BLaER1 (cell line): ENCODE data around the gene CCL2.

Source experiments
- H3K27ac ChIP-seq: shearing (Covaris generic); formaldehyde crosslinking; 2 replicates; pipeline ENCODE4 v1.8.1; 2022
- H3K27me3 ChIP-seq: shearing (Covaris generic); formaldehyde crosslinking; 2 replicates; pipeline ENCODE4 v1.8.1; 2022
- H3K36me3 ChIP-seq: shearing (Covaris generic); formaldehyde crosslinking; 2 replicates; pipeline ENCODE4 v1.8.1; 2022
- H3K4me1 ChIP-seq: shearing (Covaris generic); formaldehyde crosslinking; 2 replicates; pipeline ENCODE4 v1.8.1; 2022
- H3K4me2 ChIP-seq: shearing (Covaris generic); formaldehyde crosslinking; 2 replicates; pipeline ENCODE4 v1.8.1; 2022
- H3K4me3 ChIP-seq: shearing (Covaris generic); formaldehyde crosslinking; 2 replicates; pipeline ENCODE4 v1.8.1; 2022
- H3K9ac ChIP-seq: shearing (Covaris generic); formaldehyde crosslinking; 2 replicates; pipeline ENCODE4 v1.8.1; 2022
- H3K9me3 ChIP-seq: shearing (Covaris generic); formaldehyde crosslinking; 2 replicates; pipeline ENCODE4 v1.8.1; 2022
- H4K20me1 ChIP-seq: shearing (Covaris generic); formaldehyde crosslinking; 2 replicates; pipeline ENCODE4 v1.8.1; 2022
- Cebpa-rat ChIP-seq: shearing (Covaris generic); IDR thresholded peaks from 2 replicates; pipeline ENCODE4 v1.8.1; 2022

Gene CCL2

DNA sequence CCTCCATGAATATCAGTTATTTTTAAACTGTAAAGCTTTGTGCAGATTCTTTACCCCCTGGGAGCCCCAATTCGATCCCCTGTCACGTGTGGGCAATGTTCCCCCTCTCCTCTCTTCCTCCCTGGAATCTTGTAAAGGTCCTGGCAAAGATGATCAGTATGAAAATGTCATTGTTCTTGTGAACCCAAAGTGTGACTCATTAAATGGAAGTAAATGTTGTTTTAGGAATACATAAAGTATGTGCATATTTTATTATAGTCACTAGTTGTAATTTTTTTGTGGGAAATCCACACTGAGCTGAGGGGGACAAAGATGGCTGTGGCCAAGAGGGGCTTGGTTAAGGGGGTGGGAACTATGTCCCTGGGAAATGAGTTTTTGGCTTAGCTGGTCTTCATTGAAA lies 32.8 kb downstream of the CCL2 start:
- H3K4me1 ChIP-seq, result no peaks in the 10 kb centered on the region
- H3K4me2 ChIP-seq, result no peak overlapping the region
- H3K36me3 ChIP-seq, result no peaks in the 10 kb centered on the region
- no peak overlapping the region for H3K27ac ChIP-seq
- no peaks in the 10 kb centered on the region for H4K20me1 ChIP-seq
- H3K9me3 ChIP-seq, result no peaks in the 10 kb centered on the region
- no peak overlapping the region for H3K9ac ChIP-seq
- H3K4me3 ChIP-seq, result no peak overlapping the region
- no peak for TF ChIP-seq Cebpa-rat
- no peaks in the 10 kb centered on the region for H3K27me3 ChIP-seq

GRCh38 chr17:34290586-34290985 lies 35.5 kb downstream of the CCL2 start:
- Histone ChIP-seq H3K36me3 (no peaks in the 10 kb centered on the region), H3K4me3 (no peak overlapping the region), H3K4me2 (no peak overlapping the region), H3K9me3 (no peaks in the 10 kb centered on the region), H4K20me1 (no peaks in the 10 kb centered on the region), H3K27ac (no peak overlapping the region), H3K9ac (no peak overlapping the region), H3K4me1 (no peaks in the 10 kb centered on the region), H3K27me3 (no peaks in the 10 kb centered on the region)
- TF ChIP-seq Cebpa-rat, result no peak

- no peak overlapping the region for H3K27ac ChIP-seq
- H3K36me3 ChIP-seq, result no peaks in the 10 kb centered on the region
- no peaks in the 10 kb centered on the region for H3K27me3 ChIP-seq
- H3K9ac ChIP-seq, result no peak overlapping the region
- no peak for TF ChIP-seq Cebpa-rat
- no peak overlapping the region for H3K4me3 ChIP-seq
- H3K4me2 ChIP-seq, result no peak overlapping the region
- H4K20me1 ChIP-seq, result no peaks in the 10 kb centered on the region
- no peaks in the 10 kb centered on the region for H3K9me3 ChIP-seq
- no peaks in the 10 kb centered on the region for H3K4me1 ChIP-seq
Observed at GRCh38 chr17:34291721-34292348, 36.8 kb downstream of the CCL2 start.

DNA sequence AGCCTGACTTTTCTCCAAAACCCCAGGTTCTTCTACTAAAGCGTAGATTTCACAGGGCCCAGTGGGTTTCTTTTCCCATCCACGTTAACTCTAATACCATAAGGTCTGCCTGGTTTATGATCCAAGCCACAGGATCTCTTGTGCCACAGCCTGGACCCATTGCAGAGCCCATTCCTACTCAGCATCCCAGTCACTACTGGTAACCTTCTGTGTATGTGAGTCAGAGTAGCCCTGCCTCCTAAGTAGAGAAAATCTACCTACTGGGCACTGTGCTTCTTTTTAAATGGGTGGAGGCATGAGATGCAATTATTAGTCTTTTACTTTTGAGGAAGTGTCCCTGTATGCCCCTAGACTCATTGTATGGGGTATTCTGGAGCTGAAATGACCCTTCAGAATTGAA lies 43.9 kb downstream of the CCL2 start:
- H3K9me3 ChIP-seq, result no peaks in the 10 kb centered on the region
- no peak for TF ChIP-seq Cebpa-rat
- no peaks in the 10 kb centered on the region for H4K20me1 ChIP-seq
- H3K4me1 ChIP-seq, result peaks cover 4% of the 10 kb centered on the region; the same call in 1 of the 2 replicates
- H3K27ac ChIP-seq, result no peak overlapping the region
- no peak overlapping the region for H3K9ac ChIP-seq
- H3K4me3 ChIP-seq, result no peak overlapping the region
- H3K27me3 ChIP-seq, result no peaks in the 10 kb centered on the region
- H3K4me2 ChIP-seq, result no peak overlapping the region
- no peaks in the 10 kb centered on the region for H3K36me3 ChIP-seq

GRCh38 chr17:34299956-34300577 lies 45.0 kb downstream of the CCL2 start:
- Histone ChIP-seq H3K27ac (no peak overlapping the region), H3K9ac (no peak overlapping the region), H3K4me2 (no peak overlapping the region), H3K4me1 (peaks cover 4% of the 10 kb centered on the region; the same call in 1 of the 2 replicates), H3K36me3 (no peaks in the 10 kb centered on the region), H4K20me1 (no peaks in the 10 kb centered on the region), H3K9me3 (no peaks in the 10 kb centered on the region), H3K27me3 (no peaks in the 10 kb centered on the region), H3K4me3 (no peak overlapping the region)
- no peak for TF ChIP-seq Cebpa-rat

DNA sequence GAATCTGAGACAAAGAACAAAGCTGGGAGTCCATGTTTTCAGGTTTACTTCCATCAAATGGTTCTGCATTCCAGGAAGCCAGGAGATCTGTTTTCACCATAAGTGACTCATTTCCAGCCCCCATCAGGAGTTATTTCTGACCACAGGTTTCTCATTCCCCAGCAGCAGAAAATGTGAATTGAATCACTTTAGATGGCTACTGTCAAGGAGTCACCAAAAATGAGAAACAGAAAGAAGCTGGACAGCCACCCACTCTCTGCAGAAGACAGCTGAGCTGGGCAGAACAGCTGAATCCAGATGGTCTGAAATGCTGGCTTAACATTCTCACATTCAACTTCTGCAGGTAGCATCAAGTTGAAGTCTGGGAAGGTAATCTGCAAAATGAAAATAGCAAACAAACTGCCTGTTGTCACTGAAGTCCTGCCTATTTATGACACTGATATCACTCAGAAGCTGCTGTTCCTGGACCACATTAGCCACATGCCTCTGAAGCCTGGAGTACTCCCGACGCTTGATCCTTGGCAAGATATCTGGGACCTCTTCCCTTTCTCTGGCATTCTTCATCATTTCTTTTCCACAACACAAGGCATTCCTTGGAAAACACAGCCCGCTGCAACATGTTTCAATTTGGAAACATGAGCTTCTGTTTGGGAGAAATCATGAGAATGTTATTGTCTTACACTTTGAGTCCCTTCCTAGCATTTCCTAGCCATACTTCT lies 45.7 kb downstream of the CCL2 start:
- TF ChIP-seq Cebpa-rat, result no peak
- Histone ChIP-seq H3K4me3 (no peak overlapping the region), H3K36me3 (no peaks in the 10 kb centered on the region), H4K20me1 (no peaks in the 10 kb centered on the region), H3K9ac (no peak overlapping the region), H3K27ac (no peak overlapping the region), H3K9me3 (no peaks in the 10 kb centered on the region), H3K4me1 (peaks cover 4% of the 10 kb centered on the region; the same call in 1 of the 2 replicates), H3K27me3 (no peaks in the 10 kb centered on the region), H3K4me2 (no peak overlapping the region)

- no peak overlapping the region for H3K4me3 ChIP-seq
- H3K4me1 ChIP-seq, result peaks cover 4% of the 10 kb centered on the region; the same call in 1 of the 2 replicates
- no peaks in the 10 kb centered on the region for H3K36me3 ChIP-seq
- no peaks in the 10 kb centered on the region for H4K20me1 ChIP-seq
- H3K4me2 ChIP-seq, result no peak overlapping the region
- no peak overlapping the region for H3K27ac ChIP-seq
- no peak overlapping the region for H3K9ac ChIP-seq
- TF ChIP-seq Cebpa-rat, result no peak
- H3K27me3 ChIP-seq, result no peaks in the 10 kb centered on the region
- no peaks in the 10 kb centered on the region for H3K9me3 ChIP-seq
Observed at GRCh38 chr17:34301986-34302385, 46.9 kb downstream of the CCL2 start.

- no peaks in the 10 kb centered on the region for H3K9me3 ChIP-seq
- no peak overlapping the region for H3K27ac ChIP-seq
- peaks cover 4% of the 10 kb centered on the region; the same call in 1 of the 2 replicates for H3K4me1 ChIP-seq
Observed at GRCh38 chr17:34302636-34303035, 47.6 kb downstream of the CCL2 start.

GRCh38 chr17:34303606-34304005 lies 48.5 kb downstream of the CCL2 start:
- Histone ChIP-seq H3K27me3 (no peaks in the 10 kb centered on the region), H3K4me1 (peaks cover 4% of the 10 kb centered on the region; the same call in 1 of the 2 replicates), H3K9ac (no peak overlapping the region), H3K9me3 (no peaks in the 10 kb centered on the region), H4K20me1 (no peaks in the 10 kb centered on the region), H3K27ac (no peak overlapping the region), H3K4me3 (no peak overlapping the region), H3K4me2 (no peak overlapping the region), H3K36me3 (no peaks in the 10 kb centered on the region)
- no peak for TF ChIP-seq Cebpa-rat

More at GRCh38 chr17:34302636-34303035, 47.6 kb downstream of the CCL2 start:
- no peaks in the 10 kb centered on the region for H3K27me3 ChIP-seq
- H4K20me1 ChIP-seq, result no peaks in the 10 kb centered on the region
- TF ChIP-seq Cebpa-rat, result no peak
- H3K4me3 ChIP-seq, result no peak overlapping the region
- H3K4me2 ChIP-seq, result no peak overlapping the region
- no peaks in the 10 kb centered on the region for H3K36me3 ChIP-seq
- H3K9ac ChIP-seq, result no peak overlapping the region

GRCh38 chr17:34305061-34305460 lies 50.0 kb downstream of the CCL2 start:
- Histone ChIP-seq H3K4me2 (no peak overlapping the region), H3K4me1 (no peaks in the 10 kb centered on the region), H3K9ac (no peak overlapping the region), H3K27ac (no peak overlapping the region), H3K4me3 (no peak overlapping the region), H3K36me3 (no peaks in the 10 kb centered on the region), H3K9me3 (no peaks in the 10 kb centered on the region), H3K27me3 (no peaks in the 10 kb centered on the region), H4K20me1 (no peaks in the 10 kb centered on the region)
- TF ChIP-seq Cebpa-rat, result no peak
